Neutrophil (primary cell): ENCODE results near the gene FES.

Experiments used
- H3K27ac ChIP-seq: fragments of 200-600 bp; sonication (generic); 2 replicates; pipeline ENCODE4 v1.5.1; 2016; ENCODE audit warnings: mild to moderate bottlenecking, moderate library complexity
- H3K27me3 ChIP-seq: fragments of 200-600 bp; sonication (generic); 2 replicates; pipeline ENCODE4 v1.6.0; 2016; ENCODE audit warnings: mild to moderate bottlenecking
- H3K36me3 ChIP-seq: fragments of 200-600 bp; sonication (generic); 2 replicates; pipeline ENCODE4 v1.5.1; 2017
- H3K4me1 ChIP-seq, 2 experiments: fragments of 200-600 bp in 1 of 2; sonication (generic) in 1 of 2; 1 replicate in 1 of 2; 2 replicates in 1 of 2; pipeline versions ENCODE4 v1.5.1 to v1.6.1; 2013 to 2016; ENCODE audit warnings: low read depth in 1 of 2, low read length in 1 of 2, mild to moderate bottlenecking in 1 of 2, moderate library complexity in 1 of 2; ENCODE audit not compliant: control insufficient read depth in 1 of 2, insufficient read depth in 1 of 2
- H3K4me3 ChIP-seq, 2 experiments: fragments of 200-600 bp in 1 of 2; sonication (generic) in 1 of 2; 1 replicate in 1 of 2; 2 replicates in 1 of 2; pipeline ENCODE4 v1.5.1; 2013 to 2016; ENCODE audit warnings: low read depth in 1 of 2, low read length in 1 of 2, mild to moderate bottlenecking in 1 of 2, moderate library complexity in 1 of 2
- H3K9me3 ChIP-seq: fragments of 200-600 bp; sonication (generic); 2 replicates; pipeline ENCODE4 v1.5.1; 2016
- CTCF ChIP-seq: fragments of 200-600 bp; sonication (generic); IDR thresholded peaks from 2 replicates; pipeline ENCODE4 v1.5.1; 2016; ENCODE audit warnings: antibody characterized with exemption

The FES gene

GRCh38 chr15:90878660-90879059, 5.6 kb upstream of the FES start:
- Histone ChIP-seq H3K4me1 (peaks cover 15% of the 10 kb centered on the region in 2 experiments), H3K9me3 (no peaks in the 10 kb centered on the region), H3K27ac (no peak overlapping the region), H3K4me3 (no peak overlapping the region), H3K36me3 (peaks cover 80% of the 10 kb centered on the region), H3K27me3 (no peaks in the 10 kb centered on the region)
- no peak for TF ChIP-seq CTCF

- TF ChIP-seq CTCF = no peak
- Histone ChIP-seq H3K27me3 (no peaks in the 10 kb centered on the region), H3K27ac (no peak overlapping the region), H3K9me3 (no peaks in the 10 kb centered on the region), H3K36me3 (peaks cover 80% of the 10 kb centered on the region), H3K4me1 (peaks cover 10 to 11% of the 10 kb centered on the region in 2 experiments), H3K4me3 (no peak overlapping the region)
These were observed 4.5 kb upstream of the FES start for GRCh38 chr15:90879730-90880366.

- Histone ChIP-seq H3K27ac (peak overlapping the region; percentile 39), H3K27me3 (no peaks in the 10 kb centered on the region), H3K4me3 (no peak overlapping the region), H3K36me3 (peaks cover 74% of the 10 kb centered on the region), H3K9me3 (no peaks in the 10 kb centered on the region), H3K4me1 (peaks cover 16 to 18% of the 10 kb centered on the region in 2 experiments)
- TF ChIP-seq CTCF = no peak
These were observed 3.7 kb upstream of the FES start for GRCh38 chr15:90880381-90881145.

GRCh38 chr15:90881181-90881977, 2.9 kb upstream of the FES start:
- no peak for TF ChIP-seq CTCF
- no peaks in the 10 kb centered on the region for H3K9me3 ChIP-seq
- no peak overlapping the region for H3K4me3 ChIP-seq
- H3K27ac ChIP-seq = peak overlapping the region; percentile 39
- H3K4me1 ChIP-seq = peaks cover 24 to 26% of the 10 kb centered on the region in 2 experiments
- H3K36me3 ChIP-seq = peaks cover 70% of the 10 kb centered on the region
- no peaks in the 10 kb centered on the region for H3K27me3 ChIP-seq

- no peak for TF ChIP-seq CTCF
- Histone ChIP-seq H3K27ac (peak overlapping the region; percentile 95), H3K36me3 (peaks cover 70% of the 10 kb centered on the region)
These were observed 2.2 kb upstream of the FES start for GRCh38 chr15:90881978-90882721.

More at GRCh38 chr15:90881978-90882721, 2.2 kb upstream of the FES start:
- Histone ChIP-seq H3K4me3 (no peak overlapping the region), H3K4me1 (peaks cover 31 to 34% of the 10 kb centered on the region in 2 experiments), H3K27me3 (no peaks in the 10 kb centered on the region), H3K9me3 (no peaks in the 10 kb centered on the region)
